Ectodermal cell (in vitro differentiated cells): ENCODE measurements around the gene TMEM59.

ENCODE experiments used
- H3K27ac ChIP-seq: 2 replicates; pipeline ENCODE4 v1.7.0; 2013; ENCODE audit warnings: mild to moderate bottlenecking, low read depth, low read length; ENCODE audit not compliant: insufficient read depth, poor library complexity, severe bottlenecking
- H3K27me3 ChIP-seq: 2 replicates; pipeline ENCODE4 v1.7.0; 2013; ENCODE audit warnings: mild to moderate bottlenecking, low read length; ENCODE audit not compliant: insufficient read depth, control insufficient read depth, poor library complexity, severe bottlenecking
- H3K36me3 ChIP-seq: one replicate; pipeline ENCODE4 v1.7.0; 2013; ENCODE audit warnings: low read length; ENCODE audit not compliant: control insufficient read depth, insufficient read depth
- H3K4me1 ChIP-seq: one replicate; pipeline ENCODE4 v1.7.0; 2013; ENCODE audit warnings: low read length; ENCODE audit not compliant: control insufficient read depth, insufficient read depth
- H3K4me3 ChIP-seq: 2 replicates; pipeline ENCODE4 v1.7.0; 2013; ENCODE audit warnings: low read depth, low read length, control low read depth; ENCODE audit not compliant: insufficient read depth
- H3K9me3 ChIP-seq: 2 replicates; pipeline ENCODE4 v1.7.0; 2013; ENCODE audit warnings: mild to moderate bottlenecking, low read length, moderate library complexity; ENCODE audit not compliant: control insufficient read depth
- WGBS, 2 experiments: methylation state at CpG; one replicate each; pipeline ENCODE4 v1.1.7; 2013; ENCODE audit warnings: missing lambda C conversion rate in 2 of 2; 5-methylcytosine and 5-hydroxymethylcytosine counted together

The TMEM59 gene

GRCh38 chr1:54013393-54014008 lies 39.5 kb downstream of the TMEM59 start:
- H3K9me3 ChIP-seq = no peaks in the 10 kb centered on the region
- H3K36me3 ChIP-seq = no peaks in the 10 kb centered on the region
- H3K27ac ChIP-seq = no peak overlapping the region
- no peaks in the 10 kb centered on the region for H3K4me1 ChIP-seq
- no peak overlapping the region for H3K4me3 ChIP-seq
- 91 to 94% methylated on average over 8 of the region's 8 CpGs for WGBS, 2 experiments
- no peaks in the 10 kb centered on the region for H3K27me3 ChIP-seq

GRCh38 chr1:54012863-54013262 lies 40.1 kb downstream of the TMEM59 start:
- no peaks in the 10 kb centered on the region for H3K27me3 ChIP-seq

GRCh38 chr1:54012008-54012325 lies 41.0 kb downstream of the TMEM59 start:
- Histone ChIP-seq H3K9me3 (no peaks in the 10 kb centered on the region), H3K27ac (no peak overlapping the region), H3K4me1 (no peaks in the 10 kb centered on the region), H3K4me3 (no peak overlapping the region), H3K27me3 (no peaks in the 10 kb centered on the region), H3K36me3 (no peaks in the 10 kb centered on the region)
- 90 to 91% methylated on average over 9 of the region's 9 CpGs for WGBS, 2 experiments

More at GRCh38 chr1:54012863-54013262, 40.1 kb downstream of the TMEM59 start:
- Histone ChIP-seq H3K36me3 (no peaks in the 10 kb centered on the region), H3K4me3 (no peak overlapping the region), H3K27ac (no peak overlapping the region), H3K4me1 (no peaks in the 10 kb centered on the region), H3K9me3 (no peaks in the 10 kb centered on the region)
- WGBS, 2 experiments = 95 to 97% methylated on average over 8 of the region's 8 CpGs

GRCh38 chr1:54011316-54012007 lies 41.5 kb downstream of the TMEM59 start:
- no peaks in the 10 kb centered on the region for H3K9me3 ChIP-seq
- 87 to 89% methylated on average over 9 of the region's 9 CpGs for WGBS, 2 experiments
- H3K4me1 ChIP-seq = no peaks in the 10 kb centered on the region
- H3K27me3 ChIP-seq = no peaks in the 10 kb centered on the region
- H3K4me3 ChIP-seq = no peak overlapping the region
- no peak overlapping the region for H3K27ac ChIP-seq
- no peaks in the 10 kb centered on the region for H3K36me3 ChIP-seq

GRCh38 chr1:54010415-54011117 lies 42.4 kb downstream of the TMEM59 start:
- WGBS, 2 experiments = 86 to 89% methylated on average over 5 of the region's 5 CpGs
- Histone ChIP-seq H3K36me3 (no peaks in the 10 kb centered on the region), H3K27ac (no peak overlapping the region), H3K9me3 (no peaks in the 10 kb centered on the region), H3K4me1 (no peaks in the 10 kb centered on the region), H3K27me3 (no peaks in the 10 kb centered on the region), H3K4me3 (no peak overlapping the region)

- WGBS, 2 experiments = 90 to 94% methylated on average over 4 of the region's 4 CpGs
- H3K4me3 ChIP-seq = no peak overlapping the region
- H3K36me3 ChIP-seq = no peaks in the 10 kb centered on the region
- H3K27me3 ChIP-seq = no peaks in the 10 kb centered on the region
- no peak overlapping the region for H3K27ac ChIP-seq
- no peaks in the 10 kb centered on the region for H3K4me1 ChIP-seq
- no peaks in the 10 kb centered on the region for H3K9me3 ChIP-seq
These were observed 43.6 kb downstream of the TMEM59 start for GRCh38 chr1:54009406-54009805.

- WGBS, 2 experiments = 90 to 91% methylated on average over 13 of the region's 13 CpGs
- Histone ChIP-seq H3K9me3 (no peaks in the 10 kb centered on the region), H3K4me1 (no peaks in the 10 kb centered on the region), H3K4me3 (no peak overlapping the region), H3K36me3 (no peaks in the 10 kb centered on the region), H3K27me3 (no peaks in the 10 kb centered on the region), H3K27ac (no peak overlapping the region)
These were observed 44.1 kb downstream of the TMEM59 start for GRCh38 chr1:54008876-54009275.

GRCh38 chr1:54007613-54008012 lies 45.4 kb downstream of the TMEM59 start:
- 94 to 97% methylated on average over 4 of the region's 4 CpGs for WGBS, 2 experiments
- Histone ChIP-seq H3K27me3 (no peaks in the 10 kb centered on the region), H3K27ac (no peak overlapping the region)

GRCh38 chr1:54006508-54006907 lies 46.5 kb downstream of the TMEM59 start:
- H3K4me1 ChIP-seq = no peaks in the 10 kb centered on the region
- H3K27ac ChIP-seq = no peak overlapping the region
- 86 to 89% methylated on average over 4 of the region's 4 CpGs for WGBS, 2 experiments
- H3K9me3 ChIP-seq = no peaks in the 10 kb centered on the region
- no peaks in the 10 kb centered on the region for H3K27me3 ChIP-seq
- no peaks in the 10 kb centered on the region for H3K36me3 ChIP-seq
- no peak overlapping the region for H3K4me3 ChIP-seq

More at GRCh38 chr1:54007613-54008012, 45.4 kb downstream of the TMEM59 start:
- Histone ChIP-seq H3K9me3 (no peaks in the 10 kb centered on the region), H3K4me3 (no peak overlapping the region), H3K36me3 (no peaks in the 10 kb centered on the region), H3K4me1 (no peaks in the 10 kb centered on the region)

- H3K4me3 ChIP-seq = no peak overlapping the region
- no peaks in the 10 kb centered on the region for H3K27me3 ChIP-seq
- H3K36me3 ChIP-seq = no peaks in the 10 kb centered on the region
- WGBS, 2 experiments = 94 to 95% methylated on average over 27 of the region's 27 CpGs
- no peak overlapping the region for H3K27ac ChIP-seq
- no peaks in the 10 kb centered on the region for H3K9me3 ChIP-seq
- no peaks in the 10 kb centered on the region for H3K4me1 ChIP-seq
These were observed 48.4 kb downstream of the TMEM59 start for GRCh38 chr1:54004481-54005049.
